GM18907 (cell line): ENCODE data around the gene TRIM10.
"Not testable (repeated sequence)": the region's sequence is repeated elsewhere in the genome, so short reads cannot be mapped to it uniquely, and the experiment has no call there.

ENCODE experiments used
- ATAC-seq: cut with Tn5 transposase; IDR thresholded peaks from one replicate; pipeline ENCODE4 v1.9.1; 2021; ENCODE audit warnings: mild to moderate bottlenecking, moderate library complexity; ENCODE audit not compliant: unreplicated experiment

The TRIM10 gene

GRCh38 chr6:30130887-30131862, 29.8 kb downstream of the TRIM10 start:
- ATAC-seq, result peak; percentile 74

DNA sequence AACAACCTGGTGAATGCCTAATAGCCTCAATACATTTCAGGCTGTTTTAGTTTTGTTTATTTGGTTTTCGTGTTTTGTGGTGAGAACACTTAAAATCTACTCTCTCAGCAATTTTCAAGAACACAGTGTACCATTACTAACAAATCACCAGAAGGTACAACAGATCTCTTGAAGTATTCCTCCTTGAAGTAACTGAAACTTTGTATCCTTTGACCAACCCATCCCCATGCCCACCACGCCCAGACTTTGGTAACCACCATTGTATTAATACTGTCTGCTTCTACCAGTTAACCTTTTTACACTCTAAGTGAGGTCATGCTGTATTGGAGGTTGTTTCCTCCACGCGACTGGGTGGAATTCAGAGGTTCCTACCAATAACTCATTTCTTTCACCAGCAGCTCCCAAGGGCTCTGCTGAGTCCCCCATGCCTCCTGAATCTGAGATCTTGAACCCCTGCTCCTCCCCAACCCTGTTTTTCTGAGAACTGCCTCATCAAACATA, 30.8 kb downstream of the TRIM10 start:
- no peak for ATAC-seq

DNA sequence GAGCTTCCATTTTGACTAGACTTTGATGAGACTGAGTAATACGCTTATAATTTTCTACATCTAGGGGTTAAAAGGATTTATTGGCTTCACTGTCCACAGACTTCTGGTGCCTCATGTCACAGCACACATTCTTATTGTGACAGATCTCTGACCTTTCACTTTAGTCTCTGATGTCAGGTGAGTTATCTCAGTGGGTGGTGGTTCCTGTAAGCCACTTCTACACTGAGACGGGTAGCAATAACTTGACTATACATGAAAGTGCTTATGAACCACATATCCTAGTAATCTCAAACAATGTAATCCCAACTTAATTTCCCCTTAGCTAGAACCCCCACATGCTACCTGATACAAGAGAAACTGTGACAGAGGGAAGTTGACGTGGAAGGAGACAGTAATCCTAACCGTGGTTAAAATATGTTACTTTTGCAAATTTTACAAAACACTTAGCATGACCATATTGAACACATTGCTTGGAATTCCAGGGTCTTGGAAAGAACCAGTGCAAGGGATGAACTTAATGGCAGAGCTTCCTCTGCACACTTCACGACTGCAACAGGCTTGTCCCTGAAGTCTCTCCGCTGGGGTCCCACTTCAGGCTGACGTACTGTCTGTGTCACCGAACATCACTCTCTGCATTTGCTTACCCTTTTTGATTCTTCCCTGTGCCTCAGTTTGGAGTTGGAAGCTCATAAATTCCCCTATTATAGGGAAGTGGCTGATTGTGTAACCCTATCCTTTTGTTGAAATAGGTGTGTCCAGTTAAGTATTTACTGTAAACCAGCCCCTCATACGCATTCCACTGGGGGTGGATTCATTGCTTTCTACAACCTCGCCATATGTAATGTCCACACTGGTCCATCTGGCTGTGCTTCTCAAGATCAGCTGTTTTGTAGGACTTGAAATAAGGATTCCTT, 31.5 kb downstream of the TRIM10 start:
- no peak for ATAC-seq

DNA sequence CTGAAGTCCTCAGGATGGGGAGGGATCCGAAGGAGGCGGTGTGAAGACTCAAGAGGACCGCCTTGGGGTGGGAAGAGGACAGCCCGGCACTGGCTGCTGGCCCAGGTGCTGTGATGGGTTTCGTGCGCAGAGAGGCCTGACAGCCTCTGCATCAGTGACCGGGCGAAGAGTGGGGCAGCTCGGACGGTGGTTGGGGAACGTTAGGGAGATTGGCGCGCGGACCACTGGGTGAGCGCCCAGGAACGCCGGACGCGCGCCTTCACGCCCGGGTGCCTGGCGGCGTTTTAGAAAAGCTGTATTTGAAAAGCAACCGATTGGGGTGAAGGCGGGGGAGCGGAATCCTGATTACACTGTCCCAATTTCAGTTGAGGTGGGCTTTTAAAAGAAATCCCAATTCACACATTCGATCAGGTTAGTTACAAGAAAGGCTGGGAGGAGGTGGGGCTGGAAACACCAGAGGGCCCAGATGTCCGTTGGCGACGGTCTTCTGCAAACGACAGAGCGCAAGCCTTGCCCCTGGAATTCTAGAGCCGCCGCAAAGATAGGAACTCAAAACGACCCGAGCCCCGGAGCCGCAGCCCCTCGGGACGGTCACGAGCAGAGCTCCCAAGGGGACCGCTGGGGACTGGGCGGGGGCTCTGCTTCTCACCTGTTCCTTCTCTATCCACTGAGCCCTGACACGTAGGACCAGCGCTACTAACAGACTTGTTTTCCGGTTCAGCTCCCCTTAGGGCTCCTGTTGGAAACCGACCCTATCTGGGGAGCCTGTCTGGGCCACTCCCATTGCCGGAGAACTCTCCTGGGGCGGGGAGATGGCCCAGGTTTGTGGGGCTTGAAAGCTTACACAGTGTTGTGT, 33.5 kb downstream of the TRIM10 start:
- ATAC-seq, result no peak

DNA sequence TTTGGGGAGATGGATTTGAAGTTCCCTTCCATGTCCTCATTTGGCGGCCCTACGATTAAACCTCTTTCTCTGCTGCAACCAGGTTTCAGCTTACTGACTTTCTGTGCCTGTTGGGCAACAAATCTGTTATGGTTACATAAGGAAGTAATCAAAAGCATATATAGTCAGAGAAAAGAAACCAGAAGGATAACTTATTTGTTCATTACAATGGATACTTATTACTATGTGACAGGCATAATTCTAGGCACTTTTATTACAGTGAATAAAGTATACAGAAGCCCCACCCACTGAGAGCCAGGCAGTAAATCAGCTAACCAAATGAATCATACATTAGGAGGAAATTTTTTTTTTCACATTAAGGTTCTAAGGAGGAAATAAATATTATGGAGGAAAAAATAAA, 38.5 kb downstream of the TRIM10 start:
- ATAC-seq, result no peak

GRCh38 chr6:30121446-30122366, 39.3 kb downstream of the TRIM10 start:
- ATAC-seq, result no peak

- ATAC-seq, result not testable (repeated sequence)
Observed at GRCh38 chr6:30118691-30119090, 42.3 kb downstream of the TRIM10 start.

DNA sequence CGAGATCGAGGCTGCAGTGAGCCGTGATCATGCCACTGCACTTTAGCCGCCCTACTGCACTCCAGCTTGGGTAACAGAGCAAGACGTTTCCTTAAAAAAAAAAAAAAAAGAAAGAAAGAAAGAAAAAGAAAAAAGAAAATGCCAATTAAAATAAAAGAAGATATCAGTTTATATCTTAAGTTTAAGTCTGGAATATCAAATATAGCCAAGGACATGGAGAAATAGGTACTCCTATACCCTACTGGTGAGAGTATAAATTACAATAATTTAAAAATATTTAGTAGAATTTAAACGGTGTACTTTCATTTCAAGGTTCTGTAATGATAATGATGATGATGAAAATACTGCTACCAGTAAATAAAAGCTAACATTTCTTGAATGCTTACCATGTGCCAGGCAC, 44.3 kb downstream of the TRIM10 start:
- no peak for ATAC-seq

- ATAC-seq, result no peak
Observed at GRCh38 chr6:30113841-30114240, 47.2 kb downstream of the TRIM10 start.

- ATAC-seq, result peak; percentile 84
Observed at GRCh38 chr6:30113003-30113759, 47.8 kb downstream of the TRIM10 start, which contains the start of gene TRIM31. TRIM31 (minus strand) TSS chr6:30113090; CDS start chr6:30112805, 285 bp downstream.

GRCh38 chr6:30112402-30112994, 48.5 kb downstream of the TRIM10 start:
- ATAC-seq, result no peak

- no peak for ATAC-seq
Observed at GRCh38 chr6:30111266-30111856, 49.6 kb downstream of the TRIM10 start.

GRCh38 chr6:30104661-30105060, 56.4 kb downstream of the TRIM10 start:
- no peak for ATAC-seq

GRCh38 chr6:30103872-30104179, 57.2 kb downstream of the TRIM10 start:
- no peak for ATAC-seq

GRCh38 chr6:30102970-30103871, 57.8 kb downstream of the TRIM10 start:
- ATAC-seq, result peak; percentile 70

DNA sequence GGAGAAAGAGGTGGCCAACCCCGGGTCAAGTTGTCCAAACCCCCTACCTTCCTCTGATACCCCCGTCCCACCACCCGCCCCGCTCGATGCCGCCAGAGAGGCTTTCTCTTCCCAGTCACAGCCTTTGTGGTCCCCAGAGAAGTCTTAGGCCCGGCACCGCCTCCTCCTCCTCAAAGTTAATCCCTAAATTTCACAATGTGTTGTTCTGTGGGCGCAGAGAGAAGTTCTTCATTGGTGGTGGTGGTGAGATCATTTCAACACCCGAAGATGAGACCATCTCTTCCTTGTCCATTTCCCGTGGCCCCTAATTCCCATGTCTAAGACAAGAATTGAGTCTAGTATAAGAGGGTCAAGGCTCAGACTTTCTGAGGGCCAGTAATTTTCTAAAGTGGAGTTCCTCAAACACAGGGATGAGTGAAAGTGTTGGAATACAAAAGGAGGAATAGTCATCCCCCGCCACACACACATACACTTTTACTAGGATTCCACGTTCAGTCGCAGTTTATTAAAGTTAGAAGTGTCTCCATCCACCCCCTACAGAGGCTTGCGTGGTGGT, 58.5 kb downstream of the TRIM10 start:
- no peak for ATAC-seq
